HG02571 (cell line): ENCODE measurements around the gene RNASE9.
"Not testable (repeated sequence)": the region's sequence is repeated elsewhere in the genome, so short reads cannot be mapped to it uniquely, and the experiment has no call there.

Experiments
- ATAC-seq: cut with Tn5 transposase; IDR thresholded peaks from one replicate; pipeline ENCODE4 v1.9.1; 2021; ENCODE audit warnings: mild to moderate bottlenecking, moderate library complexity; ENCODE audit not compliant: unreplicated experiment

RNASE9 gene

GRCh38 chr14:20524027-20524426 lies 36.8 kb downstream of the RNASE9 start:
- ATAC-seq = no peak

DNA sequence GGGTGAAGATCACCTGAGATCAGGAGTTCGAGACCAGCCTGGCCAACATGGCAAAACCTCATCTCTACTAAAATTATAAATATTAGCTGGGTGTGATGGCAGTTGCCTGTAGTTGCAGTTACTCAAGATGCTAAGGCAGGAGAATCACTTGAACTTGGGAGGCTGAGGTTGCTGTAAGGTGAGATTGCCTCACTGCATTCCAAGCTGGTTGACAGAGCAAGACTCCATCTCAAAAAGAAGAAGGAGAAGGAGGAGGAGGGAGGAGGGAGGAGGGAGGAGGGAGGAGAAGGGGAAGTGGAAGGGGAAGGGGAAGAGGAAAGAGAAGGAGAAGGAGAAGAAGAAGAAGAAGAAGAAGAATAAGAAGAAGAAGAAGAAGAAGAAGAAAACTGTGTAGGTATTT lies 38.5 kb downstream of the RNASE9 start:
- ATAC-seq = no peak

DNA sequence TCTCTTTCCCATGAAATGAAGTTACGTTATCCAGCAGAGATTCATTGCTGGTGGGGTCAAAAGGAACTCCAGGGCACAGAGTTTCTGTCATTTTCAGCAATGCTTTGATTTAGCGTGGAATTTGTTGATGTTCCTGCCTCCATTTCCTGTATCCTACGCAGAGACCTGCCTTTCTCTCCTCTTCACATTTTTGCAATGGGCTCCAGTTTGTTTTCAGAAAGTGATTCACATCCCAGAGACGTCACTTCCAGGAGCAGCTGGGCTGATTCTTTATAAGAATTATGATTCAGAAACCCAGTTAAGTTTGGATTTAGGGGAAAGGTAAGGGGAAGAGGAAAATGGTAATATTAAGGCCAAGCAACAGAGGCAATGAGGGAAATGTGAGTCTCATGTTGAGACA lies 43.9 kb downstream of the RNASE9 start:
- no peak for ATAC-seq

- no peak for ATAC-seq
These were observed 45.0 kb downstream of the RNASE9 start for GRCh38 chr14:20515846-20516245.

DNA sequence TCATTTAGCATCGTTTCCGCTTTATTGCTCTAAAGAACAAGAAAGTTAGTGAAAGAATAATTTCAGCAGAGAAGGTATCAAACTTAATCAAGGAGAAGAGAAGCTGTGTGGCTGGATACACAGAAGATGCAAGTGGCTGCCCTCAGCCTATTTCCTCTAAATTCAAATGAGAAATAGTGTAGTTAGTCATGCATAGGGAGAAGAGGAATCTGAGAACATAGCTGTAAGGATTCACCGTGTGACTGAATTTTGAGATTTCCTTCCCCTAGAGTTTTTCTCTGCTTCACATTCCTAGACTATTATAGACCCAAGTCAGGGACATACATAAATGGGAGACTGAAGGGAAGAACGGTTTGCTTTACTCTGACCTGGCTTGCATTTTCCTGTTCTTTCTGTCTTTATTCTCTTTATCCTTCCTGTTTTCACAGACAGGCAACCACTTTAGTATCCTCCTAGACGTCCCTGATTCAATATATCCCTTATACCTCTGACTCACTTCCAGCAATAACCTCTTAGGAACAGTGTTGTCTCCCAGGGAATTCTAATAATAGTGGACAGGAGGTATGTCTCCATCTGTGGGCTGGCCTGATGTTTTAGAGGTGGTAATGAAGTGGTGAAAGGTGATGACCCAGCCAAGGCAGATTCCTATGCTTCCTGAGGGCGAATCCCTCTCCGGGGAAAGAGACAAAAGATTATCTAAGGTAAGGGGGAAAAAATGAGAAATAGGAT lies 48.5 kb downstream of the RNASE9 start:
- ATAC-seq = no peak

- no peak for ATAC-seq
These were observed 52.5 kb downstream of the RNASE9 start for GRCh38 chr14:20508367-20508766.

- not testable (repeated sequence) for ATAC-seq
These were observed 53.3 kb downstream of the RNASE9 start for GRCh38 chr14:20507537-20507936.

DNA sequence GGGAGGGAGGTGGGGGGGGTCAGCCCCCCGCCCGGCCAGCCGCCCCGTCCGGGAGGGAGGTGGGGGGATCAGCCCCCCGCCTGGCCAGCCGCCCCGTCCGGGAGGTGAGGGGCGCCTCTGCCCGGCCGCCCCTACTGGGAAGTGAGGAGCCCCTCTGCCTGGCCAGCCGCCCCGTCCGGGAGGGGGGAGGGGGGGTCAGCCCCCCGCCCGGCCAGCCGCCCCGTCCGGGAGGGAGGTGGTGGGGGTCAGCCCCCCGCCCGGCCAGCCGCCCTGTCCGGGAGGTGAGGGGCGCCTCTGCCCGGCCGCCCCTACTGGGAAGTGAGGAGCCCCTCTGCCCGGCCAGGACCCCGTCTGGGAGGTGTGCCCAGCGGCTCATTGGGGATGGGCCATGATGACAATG lies 54.1 kb downstream of the RNASE9 start:
- not testable (repeated sequence) for ATAC-seq

GRCh38 chr14:20506276-20506675 lies 54.6 kb downstream of the RNASE9 start:
- ATAC-seq = not testable (repeated sequence)
